Keratinocyte (primary cell): ENCODE measurements around the gene NKD1. TPM values are rescaled to one million over a fixed set of nuclear protein-coding genes. Genes with fewer than 3 reads are reported as not detected.
A peak's percentile ranks its signal among the peaks of the same experiment; 100 is the strongest.

ENCODE experiments used
- DNase-seq: peaks from one replicate; pipeline ENCODE4 v3.0.0-alpha.2; 2011; ENCODE audit warnings: low read depth, missing footprints, low spot score
- FAIRE-seq: peaks from 2 replicates; lab custom pipeline; 2011; peaks lifted over from hg19 to GRCh38; lab: Jason Lieb, UNC
- H2AFZ ChIP-seq: 2 replicates; pipeline ENCODE4 v1.6.0; 2012; ENCODE audit warnings: low read length, control low read depth, inconsistent platforms; ENCODE audit not compliant: control insufficient read depth
- H3K27ac ChIP-seq: 2 replicates; pipeline ENCODE4 v1.5.1; 2011; ENCODE audit warnings: low read length; ENCODE audit not compliant: control insufficient read depth, insufficient read depth
- H3K27me3 ChIP-seq: 3 replicates; pipeline ENCODE4 v1.6.0; 2011; ENCODE audit warnings: low read length; ENCODE audit not compliant: control insufficient read depth, insufficient read depth; ENCODE audit errors: extremely low read depth
- H3K36me3 ChIP-seq, 2 experiments: 2 replicates in 1 of 2; 3 replicates in 1 of 2; pipeline ENCODE4 v1.5.1; 2011; ENCODE audit warnings: low read length in 2 of 2, mild to moderate bottlenecking in 1 of 2; ENCODE audit not compliant: control insufficient read depth in 2 of 2, insufficient read depth in 2 of 2; ENCODE audit errors: extremely low read depth in 1 of 2
- H3K4me1 ChIP-seq: 3 replicates; pipeline ENCODE4 v1.5.1; 2011; ENCODE audit warnings: low read length; ENCODE audit not compliant: control insufficient read depth, insufficient read depth; ENCODE audit errors: extremely low read depth
- H3K4me2 ChIP-seq: 3 replicates; pipeline ENCODE4 v1.6.0; 2011; ENCODE audit warnings: low read depth, low read length; ENCODE audit not compliant: control insufficient read depth, insufficient read depth; ENCODE audit errors: extremely low read depth
- H3K4me3 ChIP-seq, 3 experiments: fragments of 200-600 bp in 1 of 3; sonication (generic) in 1 of 3; 2 replicates in 2 of 3; 3 replicates in 1 of 3; pipeline ENCODE4 v1.5.1; 2011 to 2016; ENCODE audit warnings: low read length in 3 of 3, mild to moderate bottlenecking in 3 of 3, control low read depth in 2 of 3, inconsistent platforms in 1 of 3, low read depth in 1 of 3, mixed read lengths in 1 of 3, mixed run types in 1 of 3, moderate library complexity in 1 of 3; ENCODE audit not compliant: control insufficient read depth in 2 of 3, insufficient read depth in 2 of 3; ENCODE audit errors: extremely low read depth in 1 of 3
- H3K79me2 ChIP-seq: 2 replicates; pipeline ENCODE4 v1.6.0; 2012; ENCODE audit warnings: low read length; ENCODE audit not compliant: control insufficient read depth, insufficient read depth
- H3K9ac ChIP-seq: 3 replicates; pipeline ENCODE4 v1.6.0; 2011; ENCODE audit warnings: low read length; ENCODE audit not compliant: control insufficient read depth, insufficient read depth; ENCODE audit errors: extremely low read depth
- H3K9me1 ChIP-seq: 3 replicates; pipeline ENCODE4 v1.6.0; 2011; ENCODE audit warnings: low read length; ENCODE audit not compliant: control insufficient read depth, insufficient read depth; ENCODE audit errors: extremely low read depth
- H3K9me3 ChIP-seq: 2 replicates; pipeline ENCODE4 v1.5.1; 2012; ENCODE audit warnings: low read depth, low read length; ENCODE audit not compliant: control insufficient read depth
- H4K20me1 ChIP-seq: 3 replicates; pipeline ENCODE4 v1.6.0; 2011; ENCODE audit warnings: low read length; ENCODE audit not compliant: control insufficient read depth, insufficient read depth; ENCODE audit errors: extremely low read depth
- EZH2 ChIP-seq: IDR thresholded peaks from one replicate; pipeline ENCODE4 v1.6.1; 2012; ENCODE audit warnings: inconsistent platforms, mild to moderate bottlenecking, low read length, moderate library complexity
- dilution Hi-C: fragments of 300-500 bp; cut with MboI; formaldehyde crosslinking; loops from one replicate; pipeline ENCODE4 v1.7.0; 2020; ENCODE audit warnings: low sequenced_read_pairs; ENCODE audit not compliant: extremely low pct_ligation_motif_present
- polyA plus RNA-seq, 5 experiments: library from polyadenylated mRNA; depleted of rRNA in 3 of 5; stranded (reverse) in 3 of 5; stranded (forward) in 1 of 5; unstranded in 1 of 5; fragments of >200 nt; gene quantifications; 1 replicate in 1 of 5; 2 replicates in 3 of 5; 3 replicates in 1 of 5; pipeline versions ENCODE4 v1.2.1 to v1.2.3, GENCODE V29; 2011 to 2012; ENCODE audit warnings: missing spikeins in 2 of 5, low read depth in 1 of 5, low replicate concordance in 1 of 5
- TF ChIP-seq, protein P1 (sequence below), 3 experiments: IDR thresholded peaks in 1 of 3; conservative IDR thresholded peaks in 1 of 3; optimal IDR thresholded peaks in 1 of 3; 2 replicates in 2 of 3; 3 replicates in 1 of 3; pipeline versions ENCODE3 to v1.5.1; 2011; ENCODE audit warnings: low read length in 3 of 3, mild to moderate bottlenecking in 3 of 3, moderate library complexity in 2 of 3, control low read depth in 1 of 3, inconsistent platforms in 1 of 3; ENCODE audit not compliant: insufficient read depth in 2 of 3; ENCODE audit errors: extremely low read depth in 1 of 3

NKD1 gene
- polyA plus RNA-seq, 1 donor (not counting 4 experiments of a cell fraction or from before 2014, with no cell fraction given), result 0.62 TPM

DNA sequence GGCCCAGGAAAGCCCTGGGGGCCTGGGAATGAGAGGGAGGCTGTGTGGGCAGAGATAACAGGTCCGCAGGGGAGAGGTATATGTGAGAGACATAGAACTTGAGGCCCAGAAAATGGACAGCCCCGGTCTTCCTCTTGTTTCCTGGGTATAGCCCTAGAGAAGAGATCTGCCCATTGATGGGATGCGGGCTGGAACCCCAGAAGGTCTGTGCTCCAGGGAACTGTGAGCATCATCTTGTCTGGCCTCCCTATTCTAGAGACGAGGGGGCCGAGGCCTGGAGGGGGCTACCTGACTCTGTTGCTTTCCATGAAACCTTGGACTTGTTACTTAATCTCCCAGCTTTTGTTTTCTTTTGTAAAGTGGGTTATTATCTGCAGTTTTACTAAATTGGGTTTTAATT lies 53.9 kb downstream of the NKD1 start:
- H4K20me1 ChIP-seq, result no peaks in the 10 kb centered on the region
- TF ChIP-seq EZH2, result no peak
- TF ChIP-seq, protein P1, sequence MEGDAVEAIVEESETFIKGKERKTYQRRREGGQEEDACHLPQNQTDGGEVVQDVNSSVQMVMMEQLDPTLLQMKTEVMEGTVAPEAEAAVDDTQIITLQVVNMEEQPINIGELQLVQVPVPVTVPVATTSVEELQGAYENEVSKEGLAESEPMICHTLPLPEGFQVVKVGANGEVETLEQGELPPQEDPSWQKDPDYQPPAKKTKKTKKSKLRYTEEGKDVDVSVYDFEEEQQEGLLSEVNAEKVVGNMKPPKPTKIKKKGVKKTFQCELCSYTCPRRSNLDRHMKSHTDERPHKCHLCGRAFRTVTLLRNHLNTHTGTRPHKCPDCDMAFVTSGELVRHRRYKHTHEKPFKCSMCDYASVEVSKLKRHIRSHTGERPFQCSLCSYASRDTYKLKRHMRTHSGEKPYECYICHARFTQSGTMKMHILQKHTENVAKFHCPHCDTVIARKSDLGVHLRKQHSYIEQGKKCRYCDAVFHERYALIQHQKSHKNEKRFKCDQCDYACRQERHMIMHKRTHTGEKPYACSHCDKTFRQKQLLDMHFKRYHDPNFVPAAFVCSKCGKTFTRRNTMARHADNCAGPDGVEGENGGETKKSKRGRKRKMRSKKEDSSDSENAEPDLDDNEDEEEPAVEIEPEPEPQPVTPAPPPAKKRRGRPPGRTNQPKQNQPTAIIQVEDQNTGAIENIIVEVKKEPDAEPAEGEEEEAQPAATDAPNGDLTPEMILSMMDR (optimal IDR thresholded peaks at IDR 0.05 in 1 of 3, IDR thresholded peaks at IDR 0.05 in 1 of 3, conservative IDR thresholded peaks at IDR 0.05 in 1 of 3; ENCODE audit: extremely low read depth in 1 of 3, insufficient read depth in 2 of 3, low read length in 3 of 3), result no peak
- peaks cover 18% of the 10 kb centered on the region for H3K4me1 ChIP-seq
- no peaks in the 10 kb centered on the region for H3K36me3 ChIP-seq
- no peaks in the 10 kb centered on the region for H3K9me3 ChIP-seq
- no peak for FAIRE-seq
- no peak overlapping the region for H2AFZ ChIP-seq
- no peak overlapping the region for H3K4me3 ChIP-seq
- no peak for DNase-seq
- dilution Hi-C loops, result no loop called here
- no peak overlapping the region for H3K4me2 ChIP-seq
- H3K27me3 ChIP-seq, result no peaks in the 10 kb centered on the region
- no peaks in the 10 kb centered on the region for H3K9me1 ChIP-seq
- H3K79me2 ChIP-seq, result no peaks in the 10 kb centered on the region
- no peak overlapping the region for H3K9ac ChIP-seq
- H3K27ac ChIP-seq, result no peak overlapping the region

DNA sequence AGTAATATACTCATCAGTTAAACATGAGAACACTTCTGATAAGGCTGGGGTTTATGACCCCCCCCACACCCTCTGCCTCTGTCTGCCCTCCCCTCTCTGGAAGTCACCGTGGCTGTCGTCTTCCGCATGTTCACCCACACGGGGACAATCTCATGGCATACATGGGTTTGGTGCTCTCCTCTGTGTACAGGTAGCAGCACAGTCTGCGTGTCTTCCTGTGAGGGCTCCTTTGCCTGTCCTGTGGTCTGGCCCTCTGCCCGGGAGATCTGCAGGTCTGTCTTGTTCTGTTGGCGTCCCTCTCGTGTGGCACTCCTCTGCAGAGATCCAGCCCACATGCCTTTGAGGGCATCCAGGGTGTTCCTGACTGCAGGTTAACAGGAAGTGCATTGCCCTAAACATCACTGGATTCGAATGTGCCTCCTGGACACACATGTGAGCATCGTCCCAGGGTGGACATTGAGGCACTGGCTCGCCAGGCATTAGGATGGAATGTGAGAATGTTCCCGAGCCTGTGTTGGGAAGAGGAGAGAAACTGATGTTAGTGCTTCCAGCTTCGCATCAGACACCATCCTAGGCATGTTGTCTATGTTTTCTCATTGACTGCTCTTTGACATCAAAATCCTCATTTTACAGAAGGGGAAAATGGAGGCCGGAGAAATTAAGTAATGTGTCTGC lies 54.5 kb downstream of the NKD1 start:
- H3K9ac ChIP-seq, result no peak overlapping the region
- H3K36me3 ChIP-seq, result no peaks in the 10 kb centered on the region
- H3K4me1 ChIP-seq, result peaks cover 18% of the 10 kb centered on the region
- no peaks in the 10 kb centered on the region for H3K9me3 ChIP-seq
- dilution Hi-C loops, result no loop called here
- no peak overlapping the region for H2AFZ ChIP-seq
- no peak overlapping the region for H3K4me3 ChIP-seq
- no peaks in the 10 kb centered on the region for H3K9me1 ChIP-seq
- H3K4me2 ChIP-seq, result no peak overlapping the region
- no peak overlapping the region for H3K27ac ChIP-seq
- TF ChIP-seq, protein P1 (optimal IDR thresholded peaks at IDR 0.05 in 1 of 3, IDR thresholded peaks at IDR 0.05 in 1 of 3, conservative IDR thresholded peaks at IDR 0.05 in 1 of 3; ENCODE audit: extremely low read depth in 1 of 3, insufficient read depth in 2 of 3, low read length in 3 of 3), result no peak
- TF ChIP-seq EZH2, result no peak
- H3K27me3 ChIP-seq, result no peaks in the 10 kb centered on the region
- FAIRE-seq, result peak; percentile 52
- no peaks in the 10 kb centered on the region for H3K79me2 ChIP-seq
- H4K20me1 ChIP-seq, result no peaks in the 10 kb centered on the region
- DNase-seq, result no peak
